Bronchial epithelial cell (primary cell): ENCODE results near the gene TMEM117. TPM values are rescaled to one million over a fixed set of nuclear protein-coding genes. Genes with fewer than 3 reads are reported as not detected.
A peak's percentile ranks its signal among the peaks of the same experiment; 100 is the strongest.

Source experiments
- DNase-seq: peaks from one replicate; pipeline ENCODE4 v3.0.0-alpha.2; 2010; ENCODE audit warnings: low read depth
- FAIRE-seq: peaks from 2 replicates; lab custom pipeline; 2011; peaks lifted over from hg19 to GRCh38; lab: Jason Lieb, UNC
- H3K27me3 ChIP-seq: 2 replicates; pipeline ENCODE4 v1.5.1; 2011; ENCODE audit warnings: low read length; ENCODE audit not compliant: control insufficient read depth, insufficient read depth
- H3K36me3 ChIP-seq: 2 replicates; pipeline ENCODE4 v1.5.1; 2011; ENCODE audit warnings: low read length; ENCODE audit not compliant: control insufficient read depth, insufficient read depth
- H3K4me3 ChIP-seq: 2 replicates; pipeline ENCODE4 v1.5.1; 2011; ENCODE audit warnings: mild to moderate bottlenecking, low read depth, low read length, control low read depth
- total RNA-seq: library from RNA; depleted of rRNA; stranded (reverse); fragments of >200 nt; gene quantifications from 2 replicates; pipeline ENCODE4 v1.2.1, GENCODE V29; 2014
- TF ChIP-seq, protein P1 (sequence below): IDR thresholded peaks from 2 replicates; pipeline ENCODE4 v1.5.1; 2011; ENCODE audit warnings: mild to moderate bottlenecking, moderate library complexity, low read length, control low read depth, inconsistent platforms; ENCODE audit not compliant: insufficient read depth, severe bottlenecking

TMEM117 gene
- total RNA-seq, 1 donor from 2014 or later: 6.6 TPM

DNA sequence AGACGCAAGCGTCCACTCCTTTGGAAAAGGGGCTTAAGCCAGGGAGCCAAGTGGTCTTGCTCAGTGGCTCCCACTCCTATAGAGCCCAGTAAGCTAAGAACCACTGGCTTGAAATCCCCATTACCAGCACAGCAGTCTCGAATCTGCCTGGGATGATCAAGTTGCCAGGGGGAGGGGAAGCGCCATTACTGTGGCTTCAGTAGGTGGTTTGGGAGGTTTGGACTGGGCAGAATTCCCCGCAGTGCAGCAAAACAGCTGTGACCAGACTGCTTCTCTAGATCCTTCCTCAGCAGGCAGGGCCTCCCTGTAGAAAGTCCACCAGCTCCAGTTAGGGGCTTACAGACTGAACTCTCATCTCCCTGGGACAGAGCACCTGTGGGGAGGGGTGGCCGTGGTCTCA is 115.4 kb downstream of the TMEM117 start:
- Histone ChIP-seq H3K4me3 (no peak overlapping the region), H3K27me3 (no peaks in the 10 kb centered on the region), H3K36me3 (no peaks in the 10 kb centered on the region)
- FAIRE-seq (no peak), DNase-seq (no peak)
- TF ChIP-seq, protein P1, sequence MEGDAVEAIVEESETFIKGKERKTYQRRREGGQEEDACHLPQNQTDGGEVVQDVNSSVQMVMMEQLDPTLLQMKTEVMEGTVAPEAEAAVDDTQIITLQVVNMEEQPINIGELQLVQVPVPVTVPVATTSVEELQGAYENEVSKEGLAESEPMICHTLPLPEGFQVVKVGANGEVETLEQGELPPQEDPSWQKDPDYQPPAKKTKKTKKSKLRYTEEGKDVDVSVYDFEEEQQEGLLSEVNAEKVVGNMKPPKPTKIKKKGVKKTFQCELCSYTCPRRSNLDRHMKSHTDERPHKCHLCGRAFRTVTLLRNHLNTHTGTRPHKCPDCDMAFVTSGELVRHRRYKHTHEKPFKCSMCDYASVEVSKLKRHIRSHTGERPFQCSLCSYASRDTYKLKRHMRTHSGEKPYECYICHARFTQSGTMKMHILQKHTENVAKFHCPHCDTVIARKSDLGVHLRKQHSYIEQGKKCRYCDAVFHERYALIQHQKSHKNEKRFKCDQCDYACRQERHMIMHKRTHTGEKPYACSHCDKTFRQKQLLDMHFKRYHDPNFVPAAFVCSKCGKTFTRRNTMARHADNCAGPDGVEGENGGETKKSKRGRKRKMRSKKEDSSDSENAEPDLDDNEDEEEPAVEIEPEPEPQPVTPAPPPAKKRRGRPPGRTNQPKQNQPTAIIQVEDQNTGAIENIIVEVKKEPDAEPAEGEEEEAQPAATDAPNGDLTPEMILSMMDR: no peak

DNA sequence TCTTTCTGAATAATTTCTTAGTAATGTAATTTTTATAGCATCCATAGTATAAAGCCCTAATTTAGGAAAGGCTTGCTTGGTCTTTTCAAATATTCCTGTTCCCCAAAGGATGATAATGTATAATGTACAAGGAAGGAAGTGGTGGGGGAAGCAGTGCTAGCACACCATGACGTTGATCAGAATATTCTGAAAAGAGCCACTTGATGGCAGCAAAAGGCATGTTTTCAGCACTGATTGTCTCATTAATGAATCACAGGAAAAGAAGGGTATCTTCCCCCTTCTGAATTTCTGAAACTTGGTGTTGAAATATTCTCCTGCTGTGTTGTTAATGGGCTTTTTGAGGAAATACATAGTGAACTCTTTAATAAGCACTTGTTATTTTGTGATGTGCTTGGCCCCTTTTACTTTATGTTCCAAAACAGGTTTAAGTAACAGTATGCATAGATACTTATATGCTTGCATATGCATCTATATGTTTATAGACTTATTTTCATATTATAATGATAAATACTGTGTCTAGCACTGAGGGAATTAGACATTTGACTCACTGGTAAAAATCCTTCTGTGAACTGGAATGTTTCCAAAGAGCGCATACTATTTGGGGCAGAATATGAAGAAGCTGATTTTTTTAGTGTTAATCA is 122.0 kb downstream of the TMEM117 start:
- peak; percentile 66 for DNase-seq
- Histone ChIP-seq H3K27me3 (no peaks in the 10 kb centered on the region), H3K36me3 (no peaks in the 10 kb centered on the region), H3K4me3 (no peak overlapping the region)
- TF ChIP-seq, protein P1: peak; percentile 50
- FAIRE-seq: no peak

DNA sequence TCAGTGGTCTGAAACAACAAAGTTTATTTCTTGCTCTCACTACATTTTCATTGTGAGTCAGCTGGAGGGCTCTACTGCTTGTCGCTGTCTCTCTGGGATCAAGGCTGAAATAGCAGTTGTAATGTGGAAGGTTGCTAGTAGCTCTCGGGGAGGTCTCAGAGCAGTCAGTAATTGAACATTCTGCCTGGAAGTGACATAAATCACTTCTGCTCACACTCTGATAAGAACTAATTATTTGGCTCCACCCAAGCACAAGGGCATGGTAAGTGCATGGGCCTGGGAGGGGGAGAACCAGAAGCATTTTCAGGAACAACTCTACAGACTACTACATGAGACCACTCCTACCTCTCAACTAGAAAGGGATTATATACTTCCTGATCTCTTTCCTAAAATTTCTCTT is 128.2 kb downstream of the TMEM117 start:
- H3K36me3 ChIP-seq: no peaks in the 10 kb centered on the region
- TF ChIP-seq, protein P1: no peak
- FAIRE-seq (no peak), DNase-seq (no peak)
- no peaks in the 10 kb centered on the region for H3K27me3 ChIP-seq
- H3K4me3 ChIP-seq: no peak overlapping the region

DNA sequence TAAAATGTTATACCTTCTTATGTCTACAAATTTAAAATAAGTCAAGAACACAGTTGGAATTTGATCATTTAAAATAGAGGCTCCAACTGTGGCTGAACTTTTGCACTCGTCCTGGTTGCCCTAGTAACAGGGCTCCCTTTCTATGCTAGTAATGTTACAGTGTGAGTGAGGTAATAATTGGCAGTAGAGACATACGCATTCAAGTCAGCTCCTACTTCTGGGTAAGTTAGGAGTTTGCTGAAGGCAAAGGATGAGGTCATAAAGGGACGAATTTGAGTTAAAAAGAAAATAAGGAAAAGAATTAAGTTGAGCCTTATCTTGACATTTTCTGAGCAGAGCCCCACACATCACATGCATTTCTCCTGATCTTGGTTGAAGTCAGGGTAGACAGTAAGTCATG is 129.1 kb downstream of the TMEM117 start:
- no peak for FAIRE-seq
- TF ChIP-seq, protein P1: no peak
- DNase-seq: peak; percentile 4
- Histone ChIP-seq H3K4me3 (no peak overlapping the region), H3K36me3 (no peaks in the 10 kb centered on the region), H3K27me3 (no peaks in the 10 kb centered on the region)

DNA sequence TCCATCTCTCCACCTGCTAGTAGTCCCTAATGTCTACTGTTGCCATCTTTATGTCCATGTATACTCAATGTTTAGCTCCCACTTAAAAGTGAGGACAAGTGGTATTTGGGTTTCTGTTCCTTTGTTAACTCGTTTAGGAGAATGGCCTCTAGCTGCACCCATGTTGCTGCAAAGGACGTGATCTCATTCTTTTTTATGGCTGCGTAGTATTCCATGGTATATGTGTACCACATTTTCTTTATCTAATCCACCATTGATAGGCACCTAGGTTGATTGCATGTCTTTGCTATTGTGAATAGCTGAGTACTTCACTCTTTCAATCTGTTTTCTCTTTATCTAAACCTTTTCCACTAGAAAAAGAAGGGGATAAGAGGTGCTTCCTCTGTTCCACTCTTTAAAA is 130.0 kb downstream of the TMEM117 start:
- Histone ChIP-seq H3K4me3 (no peak overlapping the region), H3K27me3 (no peaks in the 10 kb centered on the region), H3K36me3 (no peaks in the 10 kb centered on the region)
- FAIRE-seq: no peak
- TF ChIP-seq, protein P1: no peak
- DNase-seq: no peak

DNA sequence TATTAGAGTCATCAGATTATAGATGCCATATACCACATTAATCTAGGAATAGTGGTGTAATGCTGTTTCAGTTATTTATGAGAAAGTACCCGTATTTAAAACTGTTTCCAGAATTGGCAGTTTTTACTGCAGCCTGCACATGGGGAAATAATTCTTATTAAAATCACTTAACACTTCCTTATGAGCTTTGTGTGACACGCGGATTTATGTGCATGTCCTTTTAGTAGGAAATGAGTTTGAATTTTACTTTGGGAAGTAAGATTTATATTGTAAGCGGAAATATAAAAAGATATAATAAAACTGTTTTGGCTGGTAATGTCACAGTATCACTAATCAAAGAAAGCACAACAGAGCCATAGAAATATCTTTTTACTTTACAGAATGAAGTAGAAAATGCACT is 132.9 kb downstream of the TMEM117 start:
- DNase-seq (no peak), FAIRE-seq (no peak)
- TF ChIP-seq, protein P1: no peak
- H3K36me3 ChIP-seq: no peaks in the 10 kb centered on the region
- H3K27me3 ChIP-seq: no peaks in the 10 kb centered on the region
- no peak overlapping the region for H3K4me3 ChIP-seq
